Left forelimb (tissue), 1 donor: Measurements from ENCODE around the gene GRAMD2B.
A peak's percentile ranks its signal among the peaks of the same experiment; 100 is the strongest.
"Not testable (repeated sequence)": the region's sequence is repeated elsewhere in the genome, so short reads cannot be mapped to it uniquely, and the experiment has no call there.

ENCODE experiments used
- DNase-seq: peaks from one replicate; pipeline ENCODE4 v3.0.0-alpha.2; 2018; ENCODE audit warnings: low spot score

GRAMD2B gene

GRCh38 chr5:126422994-126423788 is at the start of gene GRAMD2B:
Gene GRAMD2B (plus strand): TSS chr5:126423409. CDS start chr5:126423607, 198 bp downstream.
- peak; percentile 90 for DNase-seq

- no peak for DNase-seq
Measured at GRCh38 chr5:126374109-126374416, 49.1 kb upstream of the GRAMD2B start.

GRCh38 chr5:126376443-126376842 is 46.8 kb upstream of the GRAMD2B start:
- no peak for DNase-seq

GRCh38 chr5:126377424-126377823 is 45.8 kb upstream of the GRAMD2B start:
- DNase-seq, result no peak

- not testable (repeated sequence) for DNase-seq
Measured at GRCh38 chr5:126380316-126380715, 42.9 kb upstream of the GRAMD2B start.

GRCh38 chr5:126383246-126383645 is 40.0 kb upstream of the GRAMD2B start:
- no peak for DNase-seq

GRCh38 chr5:126383776-126384175 is 39.4 kb upstream of the GRAMD2B start:
- no peak for DNase-seq

GRCh38 chr5:126384985-126385384 is 38.2 kb upstream of the GRAMD2B start:
- no peak for DNase-seq

- no peak for DNase-seq
Measured at GRCh38 chr5:126385524-126386502, 37.4 kb upstream of the GRAMD2B start.

GRCh38 chr5:126389179-126389578 is 34.0 kb upstream of the GRAMD2B start:
- DNase-seq, result no peak

GRCh38 chr5:126390051-126390450 is 33.2 kb upstream of the GRAMD2B start:
- DNase-seq, result no peak

GRCh38 chr5:126391386-126391785 is 31.8 kb upstream of the GRAMD2B start:
- DNase-seq, result no peak

GRCh38 chr5:126394211-126394788 is 28.9 kb upstream of the GRAMD2B start:
- no peak for DNase-seq

- no peak for DNase-seq
Measured at GRCh38 chr5:126395198-126395597, 28.0 kb upstream of the GRAMD2B start.

- no peak for DNase-seq
Measured at GRCh38 chr5:126395605-126396004, 27.6 kb upstream of the GRAMD2B start.

GRCh38 chr5:126396721-126397120 is 26.5 kb upstream of the GRAMD2B start:
- not testable (repeated sequence) for DNase-seq

GRCh38 chr5:126398791-126399190 is 24.4 kb upstream of the GRAMD2B start:
- no peak for DNase-seq

GRCh38 chr5:126400621-126401251 is 22.5 kb upstream of the GRAMD2B start:
- no peak for DNase-seq

- DNase-seq, result no peak
Measured at GRCh38 chr5:126402621-126403555, 20.3 kb upstream of the GRAMD2B start.

GRCh38 chr5:126403876-126404275 is 19.3 kb upstream of the GRAMD2B start:
- no peak for DNase-seq

- no peak for DNase-seq
Measured at GRCh38 chr5:126410623-126411022, 12.6 kb upstream of the GRAMD2B start.
